Measurements from ENCODE around the gene ABCA2. TPM values are rescaled to one million over a fixed set of nuclear protein-coding genes. Genes with fewer than 3 reads are reported as not detected.
"Not testable (repeated sequence)": the region's sequence is repeated elsewhere in the genome, so short reads cannot be mapped to it uniquely, and the experiment has no call there.

Gene ABCA2
- total RNA-seq, 4 donors from 2014 or later, result 18.2 to 27.6 (median 23.7) TPM

DNA sequence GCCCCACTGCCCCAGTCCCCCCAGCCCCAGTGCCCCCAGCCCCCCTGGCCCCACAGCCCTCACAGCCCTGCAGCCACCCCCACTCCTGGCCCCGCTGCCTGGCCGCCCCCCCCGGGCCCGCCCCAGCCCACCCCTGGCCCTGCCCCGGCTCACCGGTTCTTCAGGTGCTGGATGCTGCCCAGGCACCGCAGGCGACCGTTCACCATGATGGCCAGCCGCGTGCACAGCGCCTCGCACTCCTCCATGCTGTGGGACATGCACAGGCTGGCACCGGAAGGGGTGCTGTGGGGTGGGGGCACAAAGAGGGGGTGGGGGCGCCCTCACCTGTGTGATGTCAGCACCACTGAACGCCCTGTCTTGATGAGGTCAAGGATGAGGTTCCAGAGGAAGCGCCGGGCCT lies 18.8 kb downstream of the ABCA2 start:
- TF ChIP-seq, protein P1, sequence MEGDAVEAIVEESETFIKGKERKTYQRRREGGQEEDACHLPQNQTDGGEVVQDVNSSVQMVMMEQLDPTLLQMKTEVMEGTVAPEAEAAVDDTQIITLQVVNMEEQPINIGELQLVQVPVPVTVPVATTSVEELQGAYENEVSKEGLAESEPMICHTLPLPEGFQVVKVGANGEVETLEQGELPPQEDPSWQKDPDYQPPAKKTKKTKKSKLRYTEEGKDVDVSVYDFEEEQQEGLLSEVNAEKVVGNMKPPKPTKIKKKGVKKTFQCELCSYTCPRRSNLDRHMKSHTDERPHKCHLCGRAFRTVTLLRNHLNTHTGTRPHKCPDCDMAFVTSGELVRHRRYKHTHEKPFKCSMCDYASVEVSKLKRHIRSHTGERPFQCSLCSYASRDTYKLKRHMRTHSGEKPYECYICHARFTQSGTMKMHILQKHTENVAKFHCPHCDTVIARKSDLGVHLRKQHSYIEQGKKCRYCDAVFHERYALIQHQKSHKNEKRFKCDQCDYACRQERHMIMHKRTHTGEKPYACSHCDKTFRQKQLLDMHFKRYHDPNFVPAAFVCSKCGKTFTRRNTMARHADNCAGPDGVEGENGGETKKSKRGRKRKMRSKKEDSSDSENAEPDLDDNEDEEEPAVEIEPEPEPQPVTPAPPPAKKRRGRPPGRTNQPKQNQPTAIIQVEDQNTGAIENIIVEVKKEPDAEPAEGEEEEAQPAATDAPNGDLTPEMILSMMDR (IDR thresholded peaks at IDR 0.05), result no peak
- no peak for TF ChIP-seq POLR2A (IDR thresholded peaks at IDR 0.05)
- 93 to 94% methylated on average over 3 to 15 of the region's 18 CpGs for WGBS, 2 donors
- H3K4me3 ChIP-seq (ENCODE audit: low read depth, poor library complexity, severe bottlenecking), result no peak overlapping the region
- no peak for DNase-seq (ENCODE audit: low spot score in 2 of 2)
- intact Hi-C loops (cut with DNase I; ENCODE audit: low total_unique reads), result no loop called here

DNA sequence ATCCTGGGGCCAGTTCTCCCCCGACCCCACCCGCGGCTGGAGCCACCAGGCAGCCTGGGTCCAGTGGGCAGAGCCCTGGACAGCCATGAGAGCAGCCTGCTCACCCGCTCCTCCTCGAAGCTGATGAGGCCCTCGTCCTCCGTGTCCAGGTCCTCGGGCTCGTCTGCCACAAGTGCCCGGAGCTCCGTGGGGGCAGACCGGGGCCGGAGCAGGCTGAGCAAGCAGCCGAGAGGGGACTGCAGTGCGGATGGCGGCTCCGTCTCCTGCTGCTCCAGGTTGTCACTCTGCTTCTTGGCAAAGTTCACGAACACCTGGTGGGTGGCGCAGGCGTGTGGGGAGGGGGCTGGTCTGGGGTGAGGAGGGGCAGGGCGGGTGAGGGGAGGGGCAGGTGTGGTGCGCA lies 19.7 kb downstream of the ABCA2 start:
- TF ChIP-seq POLR2A (IDR thresholded peaks at IDR 0.05), result no peak
- TF ChIP-seq, protein P1 (IDR thresholded peaks at IDR 0.05), result no peak
- H3K4me3 ChIP-seq (ENCODE audit: low read depth, poor library complexity, severe bottlenecking), result no peak overlapping the region
- 82 to 85% methylated on average over 21 of the region's 22 CpGs for WGBS, 2 donors
- intact Hi-C loops (cut with DNase I; ENCODE audit: low total_unique reads), result no loop called here
- DNase-seq (ENCODE audit: low spot score in 2 of 2), result no peak

DNA sequence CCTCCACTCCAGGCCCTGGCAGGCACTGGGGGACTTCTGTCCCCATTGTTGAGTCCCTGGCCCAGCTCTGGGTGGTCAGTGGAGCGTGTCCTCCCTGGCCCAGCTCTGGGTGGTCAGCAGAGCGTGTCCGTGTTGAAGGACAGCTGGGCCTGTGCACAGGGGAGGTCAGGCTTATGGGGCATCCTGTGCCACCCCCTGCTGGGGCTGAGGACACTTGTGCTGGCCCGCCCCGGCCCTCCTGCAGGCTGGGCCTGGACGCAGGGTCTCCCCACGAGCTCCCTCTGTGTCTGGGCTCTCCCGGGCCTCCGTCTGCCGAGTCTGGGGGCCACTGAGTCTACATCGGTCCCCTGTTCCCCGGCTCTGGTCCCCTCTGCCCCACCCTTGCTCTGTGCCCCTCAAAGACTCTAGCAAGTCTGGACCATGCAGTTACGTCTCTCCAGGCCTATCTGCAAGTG lies 20.2 kb downstream of the ABCA2 start:
- intact Hi-C loops (cut with DNase I; ENCODE audit: low total_unique reads), result no loop called here
- TF ChIP-seq, protein P1 (IDR thresholded peaks at IDR 0.05), result no peak
- no peak for TF ChIP-seq POLR2A (IDR thresholded peaks at IDR 0.05)
- 88% methylated on average over 11 to 12 of the region's 13 CpGs for WGBS, 2 donors
- DNase-seq (ENCODE audit: low spot score in 2 of 2), result no peak
- H3K4me3 ChIP-seq (ENCODE audit: low read depth, poor library complexity, severe bottlenecking), result no peak overlapping the region

DNA sequence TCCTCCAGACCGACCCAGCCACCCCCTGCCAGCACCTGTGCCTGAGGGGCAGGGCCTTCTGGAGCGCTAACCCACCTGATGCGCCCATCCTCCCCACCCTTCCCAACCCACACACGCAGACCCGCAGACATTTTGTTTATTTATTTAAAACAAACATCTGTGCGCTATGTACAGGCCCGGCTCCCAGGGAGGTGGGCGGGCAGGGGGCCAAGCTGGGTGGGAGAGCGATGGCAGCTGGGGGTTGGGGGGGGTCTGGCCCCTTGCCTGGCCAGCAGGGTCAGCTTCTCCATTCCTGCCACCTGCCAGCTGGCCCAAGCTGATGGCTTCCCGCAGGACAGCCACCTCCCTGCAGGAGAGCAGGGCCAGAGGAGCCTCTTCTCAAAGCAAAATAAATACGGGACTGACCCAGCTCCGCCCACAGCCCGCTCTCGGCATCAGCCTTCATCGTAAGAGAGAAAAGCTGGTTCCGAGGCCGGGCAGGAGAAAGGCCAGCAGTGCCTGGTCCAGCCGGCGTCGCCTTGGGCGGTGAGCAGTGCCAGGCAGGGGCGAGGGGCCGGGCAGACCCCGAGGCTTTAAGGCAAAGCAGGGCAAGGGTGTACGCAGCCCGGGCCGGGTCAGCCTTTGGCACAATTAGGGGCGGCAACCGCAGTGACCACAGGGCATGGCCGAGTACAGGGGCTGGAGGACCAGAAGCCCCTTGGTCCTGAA lies 20.8 kb downstream of the ABCA2 start:
- no peak for TF ChIP-seq POLR2A (IDR thresholded peaks at IDR 0.05)
- TF ChIP-seq, protein P1 (IDR thresholded peaks at IDR 0.05), result no peak
- no peak overlapping the region for H3K4me3 ChIP-seq (ENCODE audit: low read depth, poor library complexity, severe bottlenecking)
- intact Hi-C loops (cut with DNase I; ENCODE audit: low total_unique reads), result no loop called here
- WGBS, 2 donors, result 77 to 86% methylated on average over 24 to 25 of the region's 30 CpGs
- no peak for DNase-seq (ENCODE audit: low spot score in 2 of 2)

DNA sequence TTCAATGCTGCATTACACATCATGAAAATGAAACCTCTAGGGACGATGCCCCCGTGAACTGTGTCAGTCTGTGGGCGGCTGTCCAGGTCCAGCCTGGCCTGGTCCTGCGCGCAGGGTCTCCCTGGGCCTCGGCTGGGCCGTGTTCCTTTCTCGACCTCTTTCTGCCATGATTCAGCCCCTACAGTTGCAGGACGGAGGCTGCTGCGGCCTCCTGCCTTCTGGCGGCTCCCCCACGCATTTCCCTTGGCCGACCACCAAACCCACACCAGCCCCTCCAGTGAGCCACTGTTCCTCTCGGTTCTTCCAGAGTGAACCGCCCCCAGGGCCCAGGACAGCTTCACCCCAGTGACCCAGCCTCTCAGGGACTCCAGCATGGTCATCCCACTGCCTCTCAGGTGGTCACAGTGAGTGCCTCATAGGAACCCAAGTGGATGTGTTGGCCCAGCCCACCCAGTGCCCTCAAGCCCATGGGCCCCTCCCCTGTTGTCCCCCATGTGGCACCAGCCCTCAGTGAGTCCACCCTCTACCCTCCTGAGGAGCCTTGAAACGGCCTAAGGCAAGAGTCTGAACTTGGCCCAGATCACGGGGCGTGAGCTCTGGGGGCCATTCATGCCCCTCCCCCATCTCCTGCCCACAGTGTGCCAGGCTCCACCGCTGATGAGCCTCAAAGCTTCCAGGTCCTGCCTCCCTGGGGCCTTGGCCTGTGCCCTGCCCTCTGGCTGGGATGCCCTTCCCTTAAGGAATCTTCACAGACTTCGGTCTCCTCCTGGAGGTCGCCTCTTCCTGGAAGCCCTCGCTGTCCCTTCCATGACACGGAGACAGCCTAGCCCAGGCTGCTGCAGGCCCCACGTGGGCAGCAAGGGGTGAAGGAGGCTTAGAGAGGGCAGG lies 21.7 kb downstream of the ABCA2 start:
- DNase-seq (ENCODE audit: low spot score in 2 of 2), result no peak
- TF ChIP-seq, protein P1 (IDR thresholded peaks at IDR 0.05), result no peak
- TF ChIP-seq POLR2A (IDR thresholded peaks at IDR 0.05), result no peak
- intact Hi-C loops (cut with DNase I; ENCODE audit: low total_unique reads), result no loop called here
- H3K4me3 ChIP-seq (ENCODE audit: low read depth, poor library complexity, severe bottlenecking), result no peak overlapping the region
- 72 to 84% methylated on average over 23 to 24 of the region's 24 CpGs for WGBS, 2 donors

DNA sequence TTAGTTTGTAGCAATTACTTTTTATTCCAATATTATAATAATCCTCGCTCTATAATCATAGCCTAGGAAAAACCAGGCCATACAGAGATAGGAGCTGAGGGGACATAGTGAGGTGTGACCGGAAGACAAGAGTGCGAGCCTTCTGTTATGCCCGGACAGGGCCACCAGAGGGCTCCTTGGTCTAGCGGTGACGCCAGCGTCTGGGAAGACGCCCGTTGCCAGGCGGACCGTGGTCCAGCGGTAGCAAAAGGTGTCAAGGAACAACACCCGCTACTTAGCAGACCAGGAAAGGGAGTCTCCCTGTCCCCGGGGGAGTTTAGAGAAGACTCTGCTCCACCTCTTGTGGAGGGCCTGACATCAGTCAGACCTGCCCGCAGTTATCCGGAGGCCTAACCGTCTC lies 23.8 kb downstream of the ABCA2 start:
- H3K4me3 ChIP-seq (ENCODE audit: low read depth, poor library complexity, severe bottlenecking); intact Hi-C loops (cut with DNase I; ENCODE audit: low total_unique reads); DNase-seq (ENCODE audit: low spot score in 2 of 2): not testable (repeated sequence)
- 39 to 45% methylated on average over 17 of the region's 17 CpGs for WGBS, 2 donors
